Neutrophil (primary cell): ENCODE results near the gene KDM2B.

Experiments used
- H3K27ac ChIP-seq: fragments of 200-600 bp; sonication (generic); 2 replicates; pipeline ENCODE4 v1.5.1; 2016; ENCODE audit warnings: mild to moderate bottlenecking, moderate library complexity
- H3K27me3 ChIP-seq: fragments of 200-600 bp; sonication (generic); 2 replicates; pipeline ENCODE4 v1.6.0; 2016; ENCODE audit warnings: mild to moderate bottlenecking
- H3K36me3 ChIP-seq: fragments of 200-600 bp; sonication (generic); 2 replicates; pipeline ENCODE4 v1.5.1; 2017
- H3K4me1 ChIP-seq, 2 experiments: fragments of 200-600 bp in 1 of 2; sonication (generic) in 1 of 2; 1 replicate in 1 of 2; 2 replicates in 1 of 2; pipeline versions ENCODE4 v1.5.1 to v1.6.1; 2013 to 2016; ENCODE audit warnings: low read depth in 1 of 2, low read length in 1 of 2, mild to moderate bottlenecking in 1 of 2, moderate library complexity in 1 of 2; ENCODE audit not compliant: control insufficient read depth in 1 of 2, insufficient read depth in 1 of 2
- H3K4me3 ChIP-seq, 2 experiments: fragments of 200-600 bp in 1 of 2; sonication (generic) in 1 of 2; 1 replicate in 1 of 2; 2 replicates in 1 of 2; pipeline ENCODE4 v1.5.1; 2013 to 2016; ENCODE audit warnings: low read depth in 1 of 2, low read length in 1 of 2, mild to moderate bottlenecking in 1 of 2, moderate library complexity in 1 of 2
- H3K9me3 ChIP-seq: fragments of 200-600 bp; sonication (generic); 2 replicates; pipeline ENCODE4 v1.5.1; 2016
- TF ChIP-seq, protein P1 (sequence below): fragments of 200-600 bp; sonication (generic); IDR thresholded peaks from 2 replicates; pipeline ENCODE4 v1.5.1; 2016; ENCODE audit warnings: antibody characterized with exemption

Gene KDM2B

DNA sequence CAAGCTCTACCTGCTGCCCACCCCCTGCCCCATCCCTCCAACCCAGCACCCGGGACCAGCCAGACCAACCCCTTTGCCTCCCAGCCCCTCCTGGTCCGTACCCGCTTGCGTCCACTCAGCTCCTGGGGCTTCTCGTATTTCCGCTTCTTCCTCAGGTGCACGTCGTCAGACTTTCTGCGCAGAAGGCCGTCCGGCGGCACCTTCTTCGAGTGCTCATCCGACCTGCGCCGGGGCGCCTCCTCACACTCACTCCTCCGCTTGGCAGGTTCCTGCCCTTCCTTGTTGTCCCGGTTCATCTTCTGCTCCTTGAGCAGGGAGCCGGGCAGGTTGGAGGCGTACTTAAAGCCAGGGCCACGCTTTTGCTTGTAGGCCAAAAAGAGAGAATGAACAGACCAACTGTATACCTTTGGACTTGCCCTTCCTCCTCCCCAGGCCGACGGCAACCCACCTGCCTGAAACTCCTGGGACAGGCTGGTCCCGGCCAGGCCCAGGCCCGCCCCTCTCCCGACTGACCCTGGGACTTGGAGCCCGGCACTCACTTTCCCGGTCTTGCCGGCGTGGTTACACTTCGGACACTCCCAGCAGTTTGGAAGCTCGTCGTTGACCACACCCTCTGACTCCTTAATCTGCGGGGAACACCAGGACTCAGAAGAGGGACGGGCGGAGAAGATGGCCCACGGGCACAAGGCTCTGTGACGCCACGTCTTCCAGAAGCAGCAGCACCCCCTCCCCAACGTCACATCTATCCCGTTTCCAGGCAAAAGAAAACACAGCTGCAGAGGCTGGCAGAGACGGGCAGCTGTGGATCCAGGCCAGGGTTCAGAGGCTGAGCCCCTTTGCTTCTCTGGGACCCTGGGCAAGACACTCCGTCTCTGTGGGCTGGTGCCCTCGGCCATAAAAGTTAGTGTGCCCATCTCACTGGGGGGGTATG lies 136.6 kb downstream of the KDM2B start:
- H3K27me3 ChIP-seq, result no peaks in the 10 kb centered on the region
- peaks cover 8% of the 10 kb centered on the region for H3K36me3 ChIP-seq
- H3K27ac ChIP-seq, result no peak overlapping the region
- H3K4me1 ChIP-seq, result peaks cover 0 to 4% of the 10 kb centered on the region in 2 experiments
- no peaks in the 10 kb centered on the region for H3K9me3 ChIP-seq
- TF ChIP-seq, protein P1, sequence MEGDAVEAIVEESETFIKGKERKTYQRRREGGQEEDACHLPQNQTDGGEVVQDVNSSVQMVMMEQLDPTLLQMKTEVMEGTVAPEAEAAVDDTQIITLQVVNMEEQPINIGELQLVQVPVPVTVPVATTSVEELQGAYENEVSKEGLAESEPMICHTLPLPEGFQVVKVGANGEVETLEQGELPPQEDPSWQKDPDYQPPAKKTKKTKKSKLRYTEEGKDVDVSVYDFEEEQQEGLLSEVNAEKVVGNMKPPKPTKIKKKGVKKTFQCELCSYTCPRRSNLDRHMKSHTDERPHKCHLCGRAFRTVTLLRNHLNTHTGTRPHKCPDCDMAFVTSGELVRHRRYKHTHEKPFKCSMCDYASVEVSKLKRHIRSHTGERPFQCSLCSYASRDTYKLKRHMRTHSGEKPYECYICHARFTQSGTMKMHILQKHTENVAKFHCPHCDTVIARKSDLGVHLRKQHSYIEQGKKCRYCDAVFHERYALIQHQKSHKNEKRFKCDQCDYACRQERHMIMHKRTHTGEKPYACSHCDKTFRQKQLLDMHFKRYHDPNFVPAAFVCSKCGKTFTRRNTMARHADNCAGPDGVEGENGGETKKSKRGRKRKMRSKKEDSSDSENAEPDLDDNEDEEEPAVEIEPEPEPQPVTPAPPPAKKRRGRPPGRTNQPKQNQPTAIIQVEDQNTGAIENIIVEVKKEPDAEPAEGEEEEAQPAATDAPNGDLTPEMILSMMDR, result no peak
- H3K4me3 ChIP-seq, result no peak overlapping the region

DNA sequence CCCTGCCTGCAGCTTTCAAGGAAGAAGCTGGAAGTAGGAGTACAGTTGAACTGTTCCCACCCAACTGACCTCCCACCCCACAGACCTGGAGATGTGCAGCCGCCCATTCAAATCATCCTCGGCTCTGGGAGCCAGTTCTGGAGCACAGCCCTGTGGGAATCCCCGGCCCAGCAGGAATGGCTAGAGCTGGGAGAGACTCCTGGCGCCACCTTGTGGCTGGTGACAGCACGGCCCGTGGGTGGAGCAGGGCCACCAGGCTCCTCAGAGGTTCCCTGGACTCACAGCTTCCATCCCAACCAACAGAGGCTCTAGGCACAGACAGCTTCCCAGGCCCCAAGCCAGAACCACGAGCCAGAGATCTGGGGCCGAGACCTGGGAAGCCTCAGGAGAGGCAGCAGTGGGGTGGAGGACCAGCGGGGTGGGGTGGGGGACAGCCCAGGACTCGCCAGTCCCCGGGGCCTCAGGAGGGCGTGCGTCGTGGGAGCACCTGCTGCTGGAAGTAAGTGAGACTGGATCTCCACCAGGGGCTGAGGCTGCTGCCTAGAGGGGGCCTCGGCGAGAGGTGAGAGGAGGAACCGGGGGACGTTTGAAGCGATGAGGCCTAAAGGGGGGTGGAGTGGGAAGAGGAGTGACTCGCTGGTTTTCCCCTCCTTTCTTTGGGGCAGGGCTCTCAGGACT lies 137.5 kb downstream of the KDM2B start:
- Histone ChIP-seq H3K27me3 (no peaks in the 10 kb centered on the region), H3K36me3 (peaks cover 8% of the 10 kb centered on the region), H3K4me1 (peaks cover 0 to 4% of the 10 kb centered on the region in 2 experiments), H3K9me3 (no peaks in the 10 kb centered on the region), H3K27ac (peak overlapping the region; percentile 10), H3K4me3 (no peak overlapping the region)
- TF ChIP-seq, protein P1, result peak; percentile 90

DNA sequence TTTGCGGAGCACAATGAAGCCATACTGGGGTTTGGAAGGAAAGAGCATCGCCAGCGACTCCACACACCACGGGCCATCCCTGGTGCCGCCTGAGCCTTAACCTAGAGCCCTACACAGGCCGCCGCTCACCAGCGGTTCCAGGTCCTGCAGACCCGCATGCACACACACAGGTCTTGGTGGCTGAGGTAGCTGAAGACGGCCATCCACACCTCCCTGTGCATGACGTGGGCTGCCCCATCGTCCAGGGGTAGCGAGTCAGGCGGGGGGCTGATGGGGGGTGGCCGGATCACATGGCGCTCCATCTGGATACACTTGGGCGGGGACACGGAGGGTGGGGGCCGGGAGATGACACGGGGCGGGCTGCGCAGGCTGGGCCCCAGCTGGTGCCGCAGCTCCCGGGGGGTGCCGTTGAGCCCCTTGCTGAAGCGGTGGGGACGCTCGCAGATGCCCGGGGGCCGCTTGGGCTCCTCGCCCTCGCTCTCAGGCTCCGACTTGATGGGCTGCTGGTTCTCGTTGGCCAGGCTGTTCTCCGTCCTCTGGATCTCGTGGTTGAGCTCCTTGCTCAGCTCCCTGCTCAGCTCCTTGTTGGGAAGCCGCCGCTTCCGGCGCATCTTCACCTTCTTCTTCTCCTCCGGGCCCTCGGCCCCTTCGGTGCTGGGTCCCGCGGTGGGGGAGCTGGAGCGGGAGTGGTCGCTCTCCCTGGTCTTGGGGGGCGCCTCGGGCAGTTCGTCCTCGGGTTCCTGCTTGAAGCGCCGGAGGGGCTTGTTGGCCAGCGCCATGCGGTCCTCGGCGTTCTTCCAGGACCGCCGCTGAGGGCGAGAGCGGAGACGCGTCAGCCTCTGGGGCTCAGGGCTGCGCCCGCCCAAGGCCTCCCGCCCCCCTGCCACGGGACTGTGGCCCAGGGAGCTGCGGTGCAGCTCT lies 138.5 kb downstream of the KDM2B start:
- Histone ChIP-seq H3K27me3 (no peaks in the 10 kb centered on the region), H3K9me3 (no peaks in the 10 kb centered on the region), H3K27ac (peak overlapping the region; percentile 10), H3K4me3 (no peak overlapping the region), H3K4me1 (peaks cover 0 to 4% of the 10 kb centered on the region in 2 experiments), H3K36me3 (peaks cover 8% of the 10 kb centered on the region)
- TF ChIP-seq, protein P1, result no peak

DNA sequence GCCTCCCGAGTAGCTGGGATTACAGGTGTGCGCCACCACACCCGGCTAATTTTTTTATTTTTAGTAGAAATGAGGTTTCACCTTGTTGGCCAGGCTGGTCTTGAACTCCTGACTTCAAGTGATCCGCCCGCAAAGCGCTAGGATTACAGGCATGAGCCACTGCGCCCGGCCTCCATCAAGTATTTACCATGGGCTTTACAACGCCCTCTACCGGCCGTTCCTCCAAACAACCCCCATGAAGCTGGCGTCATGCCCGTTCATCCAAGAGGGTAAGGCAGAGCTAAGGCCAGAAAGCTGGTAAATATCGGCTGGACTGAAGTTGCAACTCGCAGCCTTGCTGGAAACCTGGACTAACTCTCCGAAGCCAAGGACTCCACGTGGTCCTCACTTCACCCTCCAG lies 139.3 kb downstream of the KDM2B start:
- TF ChIP-seq, protein P1, result no peak
- no peaks in the 10 kb centered on the region for H3K27me3 ChIP-seq
- H3K9me3 ChIP-seq, result no peaks in the 10 kb centered on the region
- peaks cover 8% of the 10 kb centered on the region for H3K36me3 ChIP-seq
- peaks cover 4 to 12% of the 10 kb centered on the region in 2 experiments for H3K4me1 ChIP-seq
- no peak overlapping the region for H3K4me3 ChIP-seq
- no peak overlapping the region for H3K27ac ChIP-seq

DNA sequence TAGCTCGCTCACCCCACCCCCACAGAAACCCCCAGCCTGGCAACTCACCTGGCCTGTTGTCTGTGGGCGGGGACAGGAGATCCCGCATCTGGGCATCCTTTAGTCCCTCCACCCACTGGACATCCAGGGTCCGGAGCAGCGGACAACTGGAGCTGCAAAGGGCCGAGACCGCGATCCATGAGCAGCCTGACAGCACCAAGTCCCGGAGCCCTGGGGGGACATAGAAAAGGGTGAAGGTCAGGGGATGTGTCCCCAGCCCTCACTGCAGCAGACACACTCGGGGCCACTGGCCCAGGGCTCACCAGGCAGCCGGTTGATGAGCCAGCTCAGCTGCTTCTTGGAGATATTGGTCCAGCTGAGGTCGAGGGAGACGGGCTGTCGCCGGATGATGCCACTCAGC lies 140.1 kb downstream of the KDM2B start:
- no peak overlapping the region for H3K27ac ChIP-seq
- no peaks in the 10 kb centered on the region for H3K27me3 ChIP-seq
- H3K4me3 ChIP-seq, result no peak overlapping the region
- TF ChIP-seq, protein P1, result no peak
- H3K9me3 ChIP-seq, result no peaks in the 10 kb centered on the region
- peaks cover 8% of the 10 kb centered on the region for H3K36me3 ChIP-seq
- peaks cover 7 to 14% of the 10 kb centered on the region in 2 experiments for H3K4me1 ChIP-seq
